Adipocyte (in vitro differentiated cells): Measurements from ENCODE around the gene GRIN2A.

ENCODE experiments used
- DNase-seq: peaks from one replicate; pipeline ENCODE4 v3.0.0-alpha.2; 2015; ENCODE audit warnings: low read depth
- H3K27me3 ChIP-seq: replicated peaks from 2 replicates; pipeline ENCODE4 v1.7.0; 2013; ENCODE audit warnings: mild to moderate bottlenecking, low read length, moderate library complexity; ENCODE audit not compliant: control insufficient read depth, insufficient read depth
- H3K36me3 ChIP-seq: 2 replicates; pipeline ENCODE4 v1.7.0; 2013; ENCODE audit warnings: low read length, mild to moderate bottlenecking, moderate library complexity; ENCODE audit not compliant: control insufficient read depth, insufficient read depth, severe bottlenecking
- H3K4me1 ChIP-seq: 2 replicates; pipeline ENCODE4 v1.7.0; 2013; ENCODE audit warnings: mild to moderate bottlenecking, low read length, moderate library complexity; ENCODE audit not compliant: control insufficient read depth, insufficient read depth
- H3K4me3 ChIP-seq: 2 replicates; pipeline ENCODE4 v1.7.0; 2013; ENCODE audit warnings: mild to moderate bottlenecking, low read length, moderate library complexity
- H3K9ac ChIP-seq: 2 replicates; pipeline ENCODE4 v1.7.0; 2013; ENCODE audit warnings: mild to moderate bottlenecking, low read length, moderate library complexity
- H3K9me3 ChIP-seq: 2 replicates; pipeline ENCODE4 v1.7.0; 2013; ENCODE audit warnings: mild to moderate bottlenecking, low read length, moderate library complexity; ENCODE audit not compliant: control insufficient read depth

Gene GRIN2A

GRCh38 chr16:9808210-9808609 lies 374.0 kb downstream of the GRIN2A start:
- no peaks in the 10 kb centered on the region for H3K4me1 ChIP-seq
- no peaks in the 10 kb centered on the region for H3K9me3 ChIP-seq
- H3K9ac ChIP-seq: no peak overlapping the region
- no peak for DNase-seq
- H3K36me3 ChIP-seq: no peaks in the 10 kb centered on the region
- H3K4me3 ChIP-seq: no peak overlapping the region
- no peaks in the 10 kb centered on the region for H3K27me3 ChIP-seq

- no peak overlapping the region for H3K9ac ChIP-seq
- H3K4me3 ChIP-seq: no peak overlapping the region
- no peaks in the 10 kb centered on the region for H3K36me3 ChIP-seq
- H3K4me1 ChIP-seq: no peaks in the 10 kb centered on the region
- H3K9me3 ChIP-seq: no peaks in the 10 kb centered on the region
- no peaks in the 10 kb centered on the region for H3K27me3 ChIP-seq
- no peak for DNase-seq
These were observed 374.9 kb downstream of the GRIN2A start for GRCh38 chr16:9807302-9807701.

- Histone ChIP-seq H3K4me1 (peaks cover 7% of the 10 kb centered on the region), H3K9me3 (no peaks in the 10 kb centered on the region), H3K4me3 (no peak overlapping the region), H3K9ac (no peak overlapping the region), H3K36me3 (no peaks in the 10 kb centered on the region), H3K27me3 (no peaks in the 10 kb centered on the region)
- DNase-seq: no peak
These were observed 377.1 kb downstream of the GRIN2A start for GRCh38 chr16:9805109-9805508.

- Histone ChIP-seq H3K9me3 (no peaks in the 10 kb centered on the region), H3K4me1 (peaks cover 14% of the 10 kb centered on the region), H3K9ac (no peak overlapping the region), H3K36me3 (no peaks in the 10 kb centered on the region), H3K27me3 (no peaks in the 10 kb centered on the region), H3K4me3 (no peak overlapping the region)
- no peak for DNase-seq
These were observed 380.1 kb downstream of the GRIN2A start for GRCh38 chr16:9802160-9802559.

- Histone ChIP-seq H3K27me3 (no peaks in the 10 kb centered on the region), H3K9ac (no peak overlapping the region), H3K4me3 (no peak overlapping the region), H3K9me3 (no peaks in the 10 kb centered on the region), H3K36me3 (no peaks in the 10 kb centered on the region), H3K4me1 (peaks cover 17% of the 10 kb centered on the region)
- DNase-seq: no peak
These were observed 380.6 kb downstream of the GRIN2A start for GRCh38 chr16:9801651-9802050.

GRCh38 chr16:9800186-9800738 lies 382.0 kb downstream of the GRIN2A start:
- no peak overlapping the region for H3K9ac ChIP-seq
- no peak overlapping the region for H3K4me3 ChIP-seq
- no peaks in the 10 kb centered on the region for H3K9me3 ChIP-seq
- peaks cover 17% of the 10 kb centered on the region for H3K4me1 ChIP-seq
- H3K27me3 ChIP-seq: no peaks in the 10 kb centered on the region
- no peaks in the 10 kb centered on the region for H3K36me3 ChIP-seq
- DNase-seq: no peak

- H3K36me3 ChIP-seq: no peaks in the 10 kb centered on the region
- DNase-seq: no peak
- H3K4me1 ChIP-seq: peaks cover 17% of the 10 kb centered on the region
- no peaks in the 10 kb centered on the region for H3K9me3 ChIP-seq
- no peak overlapping the region for H3K4me3 ChIP-seq
- H3K27me3 ChIP-seq: no peaks in the 10 kb centered on the region
- H3K9ac ChIP-seq: no peak overlapping the region
These were observed 383.2 kb downstream of the GRIN2A start for GRCh38 chr16:9798952-9799580.

GRCh38 chr16:9798474-9798873 lies 383.8 kb downstream of the GRIN2A start:
- H3K4me3 ChIP-seq: no peak overlapping the region
- DNase-seq: no peak
- H3K9ac ChIP-seq: no peak overlapping the region
- H3K27me3 ChIP-seq: no peaks in the 10 kb centered on the region
- H3K4me1 ChIP-seq: peaks cover 17% of the 10 kb centered on the region
- no peaks in the 10 kb centered on the region for H3K9me3 ChIP-seq
- no peaks in the 10 kb centered on the region for H3K36me3 ChIP-seq

GRCh38 chr16:9797306-9797705 lies 384.9 kb downstream of the GRIN2A start:
- H3K4me3 ChIP-seq: no peak overlapping the region
- peak; percentile 14 for DNase-seq
- H3K36me3 ChIP-seq: no peaks in the 10 kb centered on the region
- H3K27me3 ChIP-seq: no peaks in the 10 kb centered on the region
- peaks cover 17% of the 10 kb centered on the region for H3K4me1 ChIP-seq
- no peak overlapping the region for H3K9ac ChIP-seq
- no peaks in the 10 kb centered on the region for H3K9me3 ChIP-seq

GRCh38 chr16:9793623-9794022 lies 388.6 kb downstream of the GRIN2A start:
- no peak overlapping the region for H3K4me3 ChIP-seq
- no peaks in the 10 kb centered on the region for H3K9me3 ChIP-seq
- H3K27me3 ChIP-seq: no peaks in the 10 kb centered on the region
- H3K4me1 ChIP-seq: peaks cover 11% of the 10 kb centered on the region
- no peak overlapping the region for H3K9ac ChIP-seq
- DNase-seq: no peak
- H3K36me3 ChIP-seq: no peaks in the 10 kb centered on the region

- H3K9me3 ChIP-seq: no peaks in the 10 kb centered on the region
- H3K9ac ChIP-seq: no peak overlapping the region
- peaks cover 7% of the 10 kb centered on the region for H3K4me1 ChIP-seq
- H3K36me3 ChIP-seq: no peaks in the 10 kb centered on the region
- no peak for DNase-seq
- no peaks in the 10 kb centered on the region for H3K27me3 ChIP-seq
- H3K4me3 ChIP-seq: no peak overlapping the region
These were observed 390.7 kb downstream of the GRIN2A start for GRCh38 chr16:9791556-9791955.

GRCh38 chr16:9790199-9790598 lies 392.0 kb downstream of the GRIN2A start:
- Histone ChIP-seq H3K36me3 (no peaks in the 10 kb centered on the region), H3K4me1 (peaks cover 7% of the 10 kb centered on the region), H3K9me3 (no peaks in the 10 kb centered on the region), H3K9ac (no peak overlapping the region), H3K4me3 (no peak overlapping the region), H3K27me3 (no peaks in the 10 kb centered on the region)
- no peak for DNase-seq
